ENCODE results near the gene COPG2.
"Not testable (repeated sequence)": the region's sequence is repeated elsewhere in the genome, so short reads cannot be mapped to it uniquely, and the experiment has no call there.

The COPG2 gene

DNA sequence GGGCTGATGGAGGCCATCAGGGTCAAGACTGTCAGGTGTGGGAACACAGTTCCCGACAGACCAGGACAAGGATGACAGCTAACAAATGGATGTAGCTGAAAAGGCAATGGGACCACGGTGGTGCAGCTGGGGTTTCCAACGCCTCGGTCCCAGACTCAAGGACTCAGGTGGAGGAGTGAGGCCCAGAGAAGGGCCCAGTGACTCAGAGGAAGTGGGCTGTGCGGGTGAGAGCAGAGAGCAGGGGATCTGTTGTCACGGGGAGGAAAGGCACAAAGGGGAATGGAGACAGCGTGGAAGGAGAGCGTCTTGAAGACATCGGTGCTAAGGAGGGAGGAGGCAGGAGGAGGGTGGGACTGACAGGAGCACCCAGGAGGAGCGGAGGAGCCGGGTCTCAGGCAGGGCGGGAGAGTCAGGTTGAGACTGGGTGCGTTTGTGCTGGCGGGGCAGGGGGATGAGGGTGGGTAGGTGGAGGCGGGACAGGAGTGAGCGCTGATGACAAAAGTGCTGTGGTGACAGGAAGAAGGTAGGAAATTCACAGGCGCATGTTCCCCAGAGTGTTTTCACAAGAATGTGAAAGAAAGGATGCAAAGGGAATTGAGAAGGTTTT lies 144.9 kb downstream of the COPG2 start:
- H3K27me3 ChIP-seq (ENCODE audit: low read depth, low read length); H3K27ac ChIP-seq (ENCODE audit: low read length); H3K4me1 ChIP-seq (ENCODE audit: control insufficient read depth in 1 of 2, insufficient read depth in 2 of 2, low read length in 2 of 2); H3K9me3 ChIP-seq (ENCODE audit: control insufficient read depth in 1 of 2, low read length in 2 of 2); H3K4me3 ChIP-seq (ENCODE audit: low read depth in 1 of 2, low read length in 2 of 2): not testable (repeated sequence)
- H3K36me3 ChIP-seq (ENCODE audit: control insufficient read depth in 1 of 2, insufficient read depth in 2 of 2, low read length in 2 of 2): peaks cover 0 to 11% of the 10 kb centered on the region in 2 donors

DNA sequence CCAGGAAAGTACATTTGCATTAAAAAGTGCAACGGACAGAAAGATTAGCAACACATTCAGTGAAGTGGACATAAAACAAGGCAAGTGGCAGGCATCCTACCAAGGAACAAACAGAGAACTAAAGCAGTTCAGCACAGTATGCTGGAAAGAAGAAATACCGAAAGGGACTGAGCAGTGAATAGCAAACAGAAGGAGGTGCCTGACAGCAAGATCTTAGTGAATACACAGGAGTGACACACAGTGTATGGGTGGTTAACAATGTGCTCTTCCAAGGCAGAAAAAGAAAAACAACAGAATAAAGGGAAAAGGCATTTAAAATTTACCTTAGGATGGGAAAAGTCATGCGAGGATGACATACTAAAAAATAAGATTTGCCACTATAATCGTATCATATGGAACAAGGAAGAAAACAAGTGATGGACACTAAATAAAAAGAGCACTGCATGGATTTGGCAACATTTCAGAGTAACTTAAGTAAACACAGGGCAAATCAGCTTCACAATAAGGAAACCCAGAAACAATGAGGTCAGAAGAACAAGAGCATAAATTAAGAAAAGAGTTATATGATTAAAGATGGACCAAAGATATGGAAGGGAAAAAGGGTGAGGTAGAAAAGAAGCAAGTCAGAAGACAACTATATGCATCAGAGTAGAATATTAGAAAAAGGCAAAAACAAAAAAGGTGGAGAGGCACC lies 147.1 kb downstream of the COPG2 start:
- H3K27ac ChIP-seq (ENCODE audit: low read length): no peak overlapping the region

DNA sequence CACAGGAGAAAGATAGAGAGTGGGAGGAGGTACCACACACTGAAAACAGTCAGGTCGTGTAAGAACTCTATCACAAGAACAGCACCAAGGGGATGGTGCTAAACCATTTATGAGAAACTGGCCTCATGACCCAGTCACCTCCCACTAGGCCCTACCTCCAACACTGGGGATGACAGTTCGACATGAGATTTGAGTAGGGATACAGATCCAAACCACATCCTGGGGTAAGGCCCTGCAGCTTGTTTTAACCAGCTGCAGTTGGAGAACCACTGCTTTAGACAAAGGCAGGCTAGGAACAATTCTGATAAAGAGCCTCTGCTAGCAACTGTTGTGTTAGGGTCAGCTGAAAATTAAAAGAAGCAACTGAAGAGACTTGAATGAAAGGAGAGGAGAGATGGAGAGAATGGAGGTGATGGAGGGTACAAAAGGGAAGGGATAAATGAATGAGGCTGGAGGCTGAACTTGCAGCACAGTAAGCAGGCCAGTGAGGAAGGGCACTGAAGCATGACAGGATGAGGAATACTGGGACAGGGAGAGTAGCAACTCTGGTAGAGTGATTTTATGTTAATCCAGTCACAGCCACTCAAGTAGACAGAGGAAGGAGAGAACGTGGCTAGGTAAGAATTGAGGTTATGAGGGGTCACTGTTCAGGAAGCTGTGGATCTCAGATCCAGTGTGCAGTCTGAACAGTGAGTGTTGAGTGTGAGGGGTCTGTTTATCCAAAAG lies 153.1 kb downstream of the COPG2 start:
- H3K36me3 ChIP-seq (ENCODE audit: control insufficient read depth in 1 of 2, insufficient read depth in 2 of 2, low read length in 2 of 2): peaks cover 0 to 26% of the 10 kb centered on the region in 2 donors
- H3K27ac ChIP-seq (ENCODE audit: low read length): no peak overlapping the region
- H3K4me3 ChIP-seq (ENCODE audit: low read depth in 1 of 2, low read length in 2 of 2): no peak overlapping the region
- no peaks in the 10 kb centered on the region for H3K4me1 ChIP-seq (ENCODE audit: control insufficient read depth in 1 of 2, insufficient read depth in 2 of 2, low read length in 2 of 2)
- no peaks in the 10 kb centered on the region for H3K27me3 ChIP-seq (ENCODE audit: low read depth, low read length)
- no peaks in the 10 kb centered on the region for H3K9me3 ChIP-seq (ENCODE audit: control insufficient read depth in 1 of 2, low read length in 2 of 2)

More for the DNA sequence above, 147.1 kb downstream of the COPG2 start:
- Histone ChIP-seq H3K4me1 (ENCODE audit: control insufficient read depth in 1 of 2, insufficient read depth in 2 of 2, low read length in 2 of 2) (no peaks in the 10 kb centered on the region), H3K4me3 (ENCODE audit: low read depth in 1 of 2, low read length in 2 of 2) (no peak overlapping the region), H3K9me3 (ENCODE audit: control insufficient read depth in 1 of 2, low read length in 2 of 2) (no peaks in the 10 kb centered on the region), H3K27me3 (ENCODE audit: low read depth, low read length) (no peaks in the 10 kb centered on the region), H3K36me3 (ENCODE audit: control insufficient read depth in 1 of 2, insufficient read depth in 2 of 2, low read length in 2 of 2) (peaks cover 0 to 16% of the 10 kb centered on the region in 2 donors)

DNA sequence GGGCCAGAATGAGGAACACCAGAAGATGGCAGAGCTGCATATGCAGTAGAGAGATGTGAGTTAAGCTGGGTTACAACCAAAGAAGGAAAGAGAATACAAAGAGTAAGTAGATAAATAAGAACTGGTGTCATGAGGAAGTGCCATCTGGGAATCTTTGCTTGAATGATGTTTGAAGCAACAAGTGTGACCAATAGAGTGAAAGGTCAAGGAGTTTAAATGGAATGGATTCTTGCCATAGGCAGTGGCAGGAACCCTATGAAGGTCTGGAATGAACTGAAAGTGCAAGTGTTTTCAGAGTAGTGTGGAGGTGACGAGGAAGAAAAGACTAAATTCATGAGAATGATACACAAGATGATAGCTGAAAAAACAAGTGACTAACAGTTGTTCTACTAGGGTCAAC lies 155.1 kb downstream of the COPG2 start:
- no peaks in the 10 kb centered on the region for H3K27me3 ChIP-seq (ENCODE audit: low read depth, low read length)
- no peak overlapping the region for H3K27ac ChIP-seq (ENCODE audit: low read length)
- no peaks in the 10 kb centered on the region for H3K9me3 ChIP-seq (ENCODE audit: control insufficient read depth in 1 of 2, low read length in 2 of 2)
- peaks cover 3 to 32% of the 10 kb centered on the region in 2 donors for H3K36me3 ChIP-seq (ENCODE audit: control insufficient read depth in 1 of 2, insufficient read depth in 2 of 2, low read length in 2 of 2)
- no peak overlapping the region for H3K4me3 ChIP-seq (ENCODE audit: low read depth in 1 of 2, low read length in 2 of 2)
- H3K4me1 ChIP-seq (ENCODE audit: control insufficient read depth in 1 of 2, insufficient read depth in 2 of 2, low read length in 2 of 2): no peaks in the 10 kb centered on the region

DNA sequence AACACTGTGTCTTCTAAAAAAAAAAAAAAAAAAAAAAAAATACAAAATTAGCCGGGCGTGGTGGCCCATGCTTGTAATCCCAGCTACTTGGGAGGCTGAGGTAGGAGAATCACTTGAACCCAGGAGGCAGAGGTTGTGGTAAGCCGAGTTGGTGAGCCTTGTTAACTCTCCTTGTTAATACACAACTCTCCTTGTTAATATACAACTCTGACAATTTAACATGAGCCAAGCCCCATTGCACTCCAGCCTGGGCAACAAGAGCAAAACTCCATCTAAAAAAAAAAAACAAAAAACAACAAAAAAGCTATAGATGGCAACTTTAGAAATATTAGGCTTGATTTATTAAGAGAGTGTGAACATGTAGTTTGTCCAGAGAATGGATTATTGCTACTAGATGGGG lies 156.5 kb downstream of the COPG2 start:
- not testable (repeated sequence) for H3K9me3 ChIP-seq (ENCODE audit: control insufficient read depth in 1 of 2, low read length in 2 of 2); H3K4me1 ChIP-seq (ENCODE audit: control insufficient read depth in 1 of 2, insufficient read depth in 2 of 2, low read length in 2 of 2); H3K4me3 ChIP-seq (ENCODE audit: low read depth in 1 of 2, low read length in 2 of 2); H3K27me3 ChIP-seq (ENCODE audit: low read depth, low read length); H3K27ac ChIP-seq (ENCODE audit: low read length)
- H3K36me3 ChIP-seq (ENCODE audit: control insufficient read depth in 1 of 2, insufficient read depth in 2 of 2, low read length in 2 of 2): peaks cover 12 to 45% of the 10 kb centered on the region in 2 donors

DNA sequence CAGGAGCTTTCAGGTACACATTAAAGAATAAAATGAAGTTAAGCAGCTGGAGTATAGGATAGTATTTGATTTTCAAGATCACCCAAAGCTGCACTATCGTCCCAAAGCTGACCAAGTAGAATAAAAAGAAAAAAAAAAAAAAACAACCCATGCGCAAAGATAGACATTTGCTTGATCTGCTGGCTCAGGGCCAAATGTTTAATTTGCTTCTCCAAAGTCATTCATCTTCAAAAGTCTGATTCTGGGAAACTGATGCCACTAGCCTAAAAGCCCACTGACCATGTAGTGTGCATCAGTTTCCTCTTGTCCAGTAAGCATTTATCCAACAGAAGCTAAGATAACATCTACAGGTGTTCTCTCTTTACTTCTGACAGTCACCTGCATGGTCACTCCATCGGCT lies 162.2 kb downstream of the COPG2 start:
- Histone ChIP-seq H3K4me3 (ENCODE audit: low read depth in 1 of 2, low read length in 2 of 2) (no peak overlapping the region), H3K27ac (ENCODE audit: low read length) (no peak overlapping the region), H3K9me3 (ENCODE audit: control insufficient read depth in 1 of 2, low read length in 2 of 2) (no peaks in the 10 kb centered on the region), H3K4me1 (ENCODE audit: control insufficient read depth in 1 of 2, insufficient read depth in 2 of 2, low read length in 2 of 2) (no peaks in the 10 kb centered on the region), H3K27me3 (ENCODE audit: low read depth, low read length) (no peaks in the 10 kb centered on the region), H3K36me3 (ENCODE audit: control insufficient read depth in 1 of 2, insufficient read depth in 2 of 2, low read length in 2 of 2) (peaks cover 20 to 59% of the 10 kb centered on the region in 2 donors)

DNA sequence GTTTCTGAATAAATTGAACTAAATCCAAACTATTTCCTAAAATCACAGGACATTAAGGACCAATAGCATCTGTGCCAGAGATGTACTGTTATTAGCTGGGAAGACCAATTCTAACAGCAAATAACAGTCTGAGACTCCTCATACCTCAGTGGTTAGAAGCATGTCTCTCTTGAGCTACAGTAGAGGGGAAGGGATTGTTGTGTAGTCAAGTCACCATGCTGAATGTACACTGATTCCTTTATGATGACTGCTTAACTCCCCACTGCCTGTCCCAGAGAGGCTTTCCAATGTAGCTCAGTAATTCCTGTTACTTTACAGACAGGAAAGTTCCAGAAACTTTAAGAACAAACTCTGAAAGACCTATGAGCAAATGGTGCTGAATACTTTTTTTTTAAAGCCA lies 162.8 kb downstream of the COPG2 start:
- Histone ChIP-seq H3K9me3 (ENCODE audit: control insufficient read depth in 1 of 2, low read length in 2 of 2) (no peaks in the 10 kb centered on the region), H3K27me3 (ENCODE audit: low read depth, low read length) (no peaks in the 10 kb centered on the region), H3K27ac (ENCODE audit: low read length) (no peak overlapping the region), H3K4me1 (ENCODE audit: control insufficient read depth in 1 of 2, insufficient read depth in 2 of 2, low read length in 2 of 2) (no peaks in the 10 kb centered on the region), H3K36me3 (ENCODE audit: control insufficient read depth in 1 of 2, insufficient read depth in 2 of 2, low read length in 2 of 2) (peaks cover 20 to 54% of the 10 kb centered on the region in 2 donors), H3K4me3 (ENCODE audit: low read depth in 1 of 2, low read length in 2 of 2) (no peak overlapping the region)

DNA sequence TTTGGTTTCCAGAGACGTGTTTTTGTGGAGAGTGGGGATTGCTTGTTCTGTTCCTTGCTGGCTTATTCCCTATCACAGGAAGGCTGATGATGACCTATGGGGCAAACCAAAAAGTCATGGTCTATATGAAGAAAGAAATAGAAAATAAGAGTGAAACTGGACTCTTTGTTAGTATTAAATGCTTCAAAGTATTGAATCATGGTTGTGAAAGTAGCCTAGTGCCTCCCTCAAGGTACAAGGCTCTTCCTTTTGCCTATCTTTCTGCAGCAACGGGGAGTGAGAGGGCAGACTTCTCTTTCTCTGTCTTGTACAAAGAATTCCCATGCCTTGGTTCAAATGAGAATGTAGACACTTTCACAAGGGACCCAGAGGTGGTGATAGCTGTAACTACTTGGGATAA lies 167.6 kb downstream of the COPG2 start:
- Histone ChIP-seq H3K27ac (ENCODE audit: low read length) (no peak overlapping the region), H3K27me3 (ENCODE audit: low read depth, low read length) (no peaks in the 10 kb centered on the region), H3K36me3 (ENCODE audit: control insufficient read depth in 1 of 2, insufficient read depth in 2 of 2, low read length in 2 of 2) (peaks cover 8 to 31% of the 10 kb centered on the region in 2 donors), H3K4me3 (ENCODE audit: low read depth in 1 of 2, low read length in 2 of 2) (no peak overlapping the region), H3K9me3 (ENCODE audit: control insufficient read depth in 1 of 2, low read length in 2 of 2) (no peaks in the 10 kb centered on the region), H3K4me1 (ENCODE audit: control insufficient read depth in 1 of 2, insufficient read depth in 2 of 2, low read length in 2 of 2) (no peaks in the 10 kb centered on the region)

DNA sequence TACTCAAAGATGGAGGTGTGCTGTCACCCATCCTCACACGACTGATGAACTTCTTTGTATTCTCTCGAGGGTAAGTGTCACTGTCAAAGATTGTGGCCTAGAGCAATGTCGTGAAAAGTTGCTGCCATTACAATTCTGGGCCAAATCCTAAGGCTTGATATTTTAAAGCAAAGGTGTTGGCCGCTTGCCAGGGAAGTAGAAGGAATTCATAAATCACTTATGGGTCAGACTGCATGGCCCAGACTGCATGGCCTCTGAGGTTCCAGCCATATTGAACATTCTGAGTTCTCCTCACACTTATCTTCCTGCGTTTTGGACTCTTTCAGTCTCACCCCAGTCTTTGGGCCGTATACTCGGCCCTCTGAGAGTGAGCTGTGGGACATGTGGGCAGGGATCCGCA lies 168.1 kb downstream of the COPG2 start:
- H3K4me3 ChIP-seq (ENCODE audit: low read depth in 1 of 2, low read length in 2 of 2): no peak overlapping the region
- H3K4me1 ChIP-seq (ENCODE audit: control insufficient read depth in 1 of 2, insufficient read depth in 2 of 2, low read length in 2 of 2): no peaks in the 10 kb centered on the region
- H3K36me3 ChIP-seq (ENCODE audit: control insufficient read depth in 1 of 2, insufficient read depth in 2 of 2, low read length in 2 of 2): peaks cover 8 to 29% of the 10 kb centered on the region in 2 donors
- H3K27ac ChIP-seq (ENCODE audit: low read length): no peak overlapping the region
- no peaks in the 10 kb centered on the region for H3K9me3 ChIP-seq (ENCODE audit: control insufficient read depth in 1 of 2, low read length in 2 of 2)
- H3K27me3 ChIP-seq (ENCODE audit: low read depth, low read length): no peaks in the 10 kb centered on the region

DNA sequence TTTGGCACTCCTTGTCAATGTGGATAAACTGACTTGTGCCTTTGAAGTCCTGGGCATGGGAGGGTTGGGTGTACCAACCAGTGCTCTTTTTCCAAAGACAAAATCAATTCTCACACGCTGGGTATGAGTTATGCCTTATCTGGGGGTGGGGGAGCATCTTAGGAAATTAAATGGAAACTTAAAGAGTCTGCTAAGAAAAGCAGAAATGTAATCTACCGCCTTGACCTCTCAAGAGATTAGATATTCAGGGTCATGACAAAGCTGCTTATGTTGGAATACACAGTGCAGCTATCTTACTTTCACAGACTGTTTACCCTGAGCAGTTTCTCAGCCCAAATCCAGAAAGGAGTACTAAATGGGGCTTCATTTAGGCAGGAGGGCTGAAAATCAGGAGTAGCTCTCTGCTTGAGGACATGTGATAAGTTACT lies 174.1 kb downstream of the COPG2 start:
- Histone ChIP-seq H3K27ac (ENCODE audit: low read length) (no peak overlapping the region), H3K27me3 (ENCODE audit: low read depth, low read length) (no peaks in the 10 kb centered on the region), H3K36me3 (ENCODE audit: control insufficient read depth in 1 of 2, insufficient read depth in 2 of 2, low read length in 2 of 2) (no peaks in the 10 kb centered on the region), H3K4me3 (ENCODE audit: low read depth in 1 of 2, low read length in 2 of 2) (no peak overlapping the region), H3K4me1 (ENCODE audit: control insufficient read depth in 1 of 2, insufficient read depth in 2 of 2, low read length in 2 of 2) (peaks cover 0 to 6% of the 10 kb centered on the region in 2 donors), H3K9me3 (ENCODE audit: control insufficient read depth in 1 of 2, low read length in 2 of 2) (peaks cover 0 to 4% of the 10 kb centered on the region in 2 donors)

DNA sequence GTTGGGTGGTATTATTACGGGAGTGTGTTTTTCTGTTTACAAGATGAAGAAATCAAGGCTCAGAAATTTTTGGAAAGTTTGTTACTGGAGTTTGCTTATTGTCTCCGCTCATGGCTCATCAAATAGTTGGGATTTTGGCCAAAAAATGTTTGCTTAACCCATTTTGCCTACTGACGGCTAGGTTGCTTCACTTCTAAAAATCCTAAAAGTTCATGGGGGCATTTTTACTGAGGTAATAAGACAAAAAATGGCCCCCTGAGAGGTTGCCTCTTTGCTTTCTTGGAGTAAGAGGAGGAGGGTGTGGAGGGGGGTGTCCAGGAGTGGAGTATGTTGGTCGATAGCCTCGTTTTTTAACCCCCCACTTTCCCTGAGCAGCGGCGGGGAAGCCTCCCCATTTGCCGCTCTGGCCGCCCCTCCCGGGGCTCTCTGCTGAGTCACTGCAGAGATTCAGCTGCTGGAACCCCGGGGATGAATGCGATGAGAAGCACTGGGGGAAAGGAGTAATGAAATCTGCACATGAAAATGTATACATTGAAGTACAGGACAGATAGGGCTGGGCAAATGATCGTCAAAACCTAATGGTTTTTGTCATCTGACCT lies 175.2 kb downstream of the COPG2 start:
- H3K9me3 ChIP-seq (ENCODE audit: control insufficient read depth in 1 of 2, low read length in 2 of 2): peaks cover 0 to 4% of the 10 kb centered on the region in 2 donors
- no peaks in the 10 kb centered on the region for H3K27me3 ChIP-seq (ENCODE audit: low read depth, low read length)
- no peaks in the 10 kb centered on the region for H3K36me3 ChIP-seq (ENCODE audit: control insufficient read depth in 1 of 2, insufficient read depth in 2 of 2, low read length in 2 of 2)
- H3K27ac ChIP-seq (ENCODE audit: low read length): no peak overlapping the region
- peaks cover 0 to 6% of the 10 kb centered on the region in 2 donors for H3K4me1 ChIP-seq (ENCODE audit: control insufficient read depth in 1 of 2, insufficient read depth in 2 of 2, low read length in 2 of 2)
- H3K4me3 ChIP-seq (ENCODE audit: low read depth in 1 of 2, low read length in 2 of 2): peak overlapping the region; percentile 24 to 68
